ENCODE measurements around the gene AKAP7.
"Not testable (repeated sequence)": the region's sequence is repeated elsewhere in the genome, so short reads cannot be mapped to it uniquely, and the experiment has no call there.

Gene AKAP7

GRCh38 chr6:131255434-131255833, 120.2 kb downstream of the AKAP7 start:
- Histone ChIP-seq H3K4me3 (ENCODE audit: low read depth, low read length) (no peak overlapping the region), H3K4me1 (no peaks in the 10 kb centered on the region), H3K27me3 (no peaks in the 10 kb centered on the region), H3K9me3 (no peaks in the 10 kb centered on the region), H3K36me3 (no peaks in the 10 kb centered on the region)
- TF ChIP-seq, protein P1, sequence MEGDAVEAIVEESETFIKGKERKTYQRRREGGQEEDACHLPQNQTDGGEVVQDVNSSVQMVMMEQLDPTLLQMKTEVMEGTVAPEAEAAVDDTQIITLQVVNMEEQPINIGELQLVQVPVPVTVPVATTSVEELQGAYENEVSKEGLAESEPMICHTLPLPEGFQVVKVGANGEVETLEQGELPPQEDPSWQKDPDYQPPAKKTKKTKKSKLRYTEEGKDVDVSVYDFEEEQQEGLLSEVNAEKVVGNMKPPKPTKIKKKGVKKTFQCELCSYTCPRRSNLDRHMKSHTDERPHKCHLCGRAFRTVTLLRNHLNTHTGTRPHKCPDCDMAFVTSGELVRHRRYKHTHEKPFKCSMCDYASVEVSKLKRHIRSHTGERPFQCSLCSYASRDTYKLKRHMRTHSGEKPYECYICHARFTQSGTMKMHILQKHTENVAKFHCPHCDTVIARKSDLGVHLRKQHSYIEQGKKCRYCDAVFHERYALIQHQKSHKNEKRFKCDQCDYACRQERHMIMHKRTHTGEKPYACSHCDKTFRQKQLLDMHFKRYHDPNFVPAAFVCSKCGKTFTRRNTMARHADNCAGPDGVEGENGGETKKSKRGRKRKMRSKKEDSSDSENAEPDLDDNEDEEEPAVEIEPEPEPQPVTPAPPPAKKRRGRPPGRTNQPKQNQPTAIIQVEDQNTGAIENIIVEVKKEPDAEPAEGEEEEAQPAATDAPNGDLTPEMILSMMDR (IDR thresholded peaks at IDR 0.05; ENCODE audit: low read depth, low read length): no peak
- no peak for DNase-seq

GRCh38 chr6:131255911-131256310, 120.6 kb downstream of the AKAP7 start:
- H3K9me3 ChIP-seq: no peaks in the 10 kb centered on the region
- no peak overlapping the region for H3K4me3 ChIP-seq (ENCODE audit: low read depth, low read length)
- TF ChIP-seq, protein P1 (IDR thresholded peaks at IDR 0.05; ENCODE audit: low read depth, low read length): no peak
- H3K36me3 ChIP-seq: no peaks in the 10 kb centered on the region
- no peaks in the 10 kb centered on the region for H3K4me1 ChIP-seq
- no peaks in the 10 kb centered on the region for H3K27me3 ChIP-seq
- no peak for DNase-seq

GRCh38 chr6:131257104-131257503, 121.8 kb downstream of the AKAP7 start:
- Histone ChIP-seq H3K4me1 (no peaks in the 10 kb centered on the region), H3K9me3 (no peaks in the 10 kb centered on the region), H3K4me3 (ENCODE audit: low read depth, low read length) (no peak overlapping the region), H3K27me3 (no peaks in the 10 kb centered on the region), H3K36me3 (no peaks in the 10 kb centered on the region)
- no peak for DNase-seq
- TF ChIP-seq, protein P1 (IDR thresholded peaks at IDR 0.05; ENCODE audit: low read depth, low read length): no peak

DNA sequence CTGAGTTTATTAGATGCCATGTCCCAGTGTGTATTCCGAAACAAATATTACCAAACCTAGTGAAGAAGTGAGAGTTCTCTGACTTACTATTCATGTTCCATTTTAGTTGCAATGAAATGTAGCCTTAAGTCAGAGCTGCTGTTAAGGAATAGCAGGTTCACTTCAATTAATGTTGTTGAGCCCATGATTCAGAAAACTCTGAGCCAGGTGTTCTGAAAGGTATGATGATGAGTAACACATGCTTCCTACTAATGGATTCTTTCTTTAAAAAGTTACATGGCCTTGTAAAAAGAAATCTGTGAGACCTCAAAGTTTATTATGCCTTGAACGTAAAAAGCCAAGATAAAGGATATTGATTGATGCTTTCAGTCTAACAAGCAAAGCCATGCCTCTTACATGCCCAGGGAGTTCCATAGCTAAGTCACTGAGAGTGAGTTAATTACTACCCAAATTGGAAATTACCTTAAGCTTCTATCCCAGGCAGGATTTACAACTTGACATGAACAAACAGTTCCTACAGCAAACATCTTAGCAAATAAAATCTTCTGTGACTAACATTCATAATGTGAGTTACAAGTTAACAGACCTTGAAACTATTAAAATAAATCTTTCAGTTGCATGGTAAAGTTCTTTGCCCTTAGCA, 122.9 kb downstream of the AKAP7 start:
- H3K4me3 ChIP-seq (ENCODE audit: low read depth, low read length): no peak overlapping the region
- no peak for DNase-seq
- TF ChIP-seq, protein P1 (IDR thresholded peaks at IDR 0.05; ENCODE audit: low read depth, low read length): no peak
- no peaks in the 10 kb centered on the region for H3K36me3 ChIP-seq
- no peaks in the 10 kb centered on the region for H3K27me3 ChIP-seq
- no peaks in the 10 kb centered on the region for H3K9me3 ChIP-seq
- no peaks in the 10 kb centered on the region for H3K4me1 ChIP-seq

- H3K4me3 ChIP-seq (ENCODE audit: low read depth, low read length): no peak overlapping the region
- TF ChIP-seq, protein P1 (IDR thresholded peaks at IDR 0.05; ENCODE audit: low read depth, low read length): no peak
Observed at GRCh38 chr6:131258816-131259476, 123.7 kb downstream of the AKAP7 start.

DNA sequence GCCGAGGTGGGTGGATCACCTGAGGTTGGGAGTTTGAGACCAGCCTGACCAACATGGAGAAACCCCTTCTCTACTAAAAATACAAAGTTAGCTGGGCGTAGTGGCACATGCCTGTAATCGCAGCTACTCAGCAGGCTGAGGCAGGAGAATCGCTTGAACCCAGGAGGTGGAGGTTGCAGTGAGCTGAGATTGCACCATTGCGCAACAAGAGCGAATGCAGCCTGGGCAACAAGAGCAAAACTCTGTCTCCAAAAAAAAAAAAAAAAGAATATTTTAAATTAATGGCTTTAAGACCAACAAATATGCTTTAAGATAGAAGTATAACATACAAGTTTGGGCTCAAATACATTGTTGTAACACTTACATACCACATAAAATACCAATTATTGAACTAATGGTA, 125.7 kb downstream of the AKAP7 start:
- H3K36me3 ChIP-seq; DNase-seq; H3K4me1 ChIP-seq; H3K9me3 ChIP-seq; H3K4me3 ChIP-seq (ENCODE audit: low read depth, low read length); H3K27me3 ChIP-seq: not testable (repeated sequence)

More at GRCh38 chr6:131258816-131259476, 123.7 kb downstream of the AKAP7 start:
- Histone ChIP-seq H3K27me3 (no peaks in the 10 kb centered on the region), H3K4me1 (no peaks in the 10 kb centered on the region), H3K9me3 (no peaks in the 10 kb centered on the region), H3K36me3 (no peaks in the 10 kb centered on the region)
- DNase-seq: no peak

Data from BE2C (cell line).